Thyroid gland (tissue), 4 donors: ENCODE data around the gene HSPB7. TPM values are rescaled to one million over a fixed set of nuclear protein-coding genes. Genes with fewer than 3 reads are reported as not detected.
"Not testable (repeated sequence)": the region's sequence is repeated elsewhere in the genome, so short reads cannot be mapped to it uniquely, and the experiment has no call there.

Experiments
- DNase-seq, 2 donors: peaks; one replicate each; pipeline ENCODE4 v3.0.0-alpha.2; 2019
- H3K27ac ChIP-seq, 3 donors: fragments of 200-600 bp; sonication (generic); 1 replicate in 2 of 3; 2 replicates in 1 of 3; pipeline ENCODE4 v1.5.1; 2016 to 2019; ENCODE audit warnings: mild to moderate bottlenecking in 1 of 3, moderate library complexity in 1 of 3
- H3K27me3 ChIP-seq: fragments of 200-600 bp; sonication (generic); one replicate; pipeline ENCODE4 v1.5.1; 2019
- H3K36me3 ChIP-seq, 2 donors: fragments of 200-600 bp; sonication (generic); one replicate each; pipeline ENCODE4 v1.5.1; 2016 to 2019
- H3K4me1 ChIP-seq, 2 donors: fragments of 200-600 bp; sonication (generic); one replicate each; pipeline ENCODE4 v1.5.1; 2017 to 2019
- H3K4me3 ChIP-seq, 3 donors: fragments of 200-600 bp; sonication (generic); replicated peaks in 1 of 3; 1 replicate in 2 of 3; 2 replicates in 1 of 3; pipeline ENCODE4 v1.5.1; 2016; ENCODE audit warnings: mild to moderate bottlenecking in 1 of 3
- H3K9me3 ChIP-seq: fragments of 200-600 bp; sonication (generic); one replicate; pipeline ENCODE4 v1.5.1; 2017
- POLR2A ChIP-seq, 2 donors: fragments of 450-650 bp; IDR thresholded peaks; one replicate each; pipeline ENCODE4 v1.6.1; 2017; ENCODE audit warnings: antibody characterized with exemption in 2 of 2, mild to moderate bottlenecking in 2 of 2, moderate library complexity in 1 of 2
- WGBS, 2 donors: methylation state at CpG; one replicate each; pipeline ENCODE4 v1.1.5; 2017; 5-methylcytosine and 5-hydroxymethylcytosine counted together
- intact Hi-C: fragments of 100-400 bp; cut with DNase I; formaldehyde crosslinking; loops from one replicate; pipeline ENCODE4 v1.15.1; 2023
- total RNA-seq, 4 donors: library from RNA; depleted of rRNA; stranded (reverse); fragments of >200 nt; gene quantifications; one replicate each; pipeline ENCODE4 v1.2.3, GENCODE V29; 2016
- TF ChIP-seq, protein P1 (sequence below), 6 experiments: fragments of 200-600 bp in 3 of 6; fragments of 450-650 bp in 3 of 6; sonication (generic) in 3 of 6; IDR thresholded peaks; one replicate each; pipeline ENCODE4 v1.5.1; 2016 to 2019; ENCODE audit warnings: antibody characterized with exemption in 6 of 6, mild to moderate bottlenecking in 2 of 6, inconsistent platforms in 1 of 6, moderate library complexity in 1 of 6

HSPB7 gene
- total RNA-seq, 4 donors from 2014 or later: 0.81 to 9.0 (median 2.9) TPM

- intact Hi-C loops: no loop called here
- Histone ChIP-seq H3K36me3 (no peaks in the 10 kb centered on the region), H3K9me3 (no peaks in the 10 kb centered on the region), H3K27me3 (no peaks in the 10 kb centered on the region), H3K4me1 (peaks cover 10 to 16% of the 10 kb centered on the region in 2 donors), H3K27ac (peak overlapping the region; percentile 52 to 76 (median 56)), H3K4me3 (no peak overlapping the region)
- TF ChIP-seq, protein P1, sequence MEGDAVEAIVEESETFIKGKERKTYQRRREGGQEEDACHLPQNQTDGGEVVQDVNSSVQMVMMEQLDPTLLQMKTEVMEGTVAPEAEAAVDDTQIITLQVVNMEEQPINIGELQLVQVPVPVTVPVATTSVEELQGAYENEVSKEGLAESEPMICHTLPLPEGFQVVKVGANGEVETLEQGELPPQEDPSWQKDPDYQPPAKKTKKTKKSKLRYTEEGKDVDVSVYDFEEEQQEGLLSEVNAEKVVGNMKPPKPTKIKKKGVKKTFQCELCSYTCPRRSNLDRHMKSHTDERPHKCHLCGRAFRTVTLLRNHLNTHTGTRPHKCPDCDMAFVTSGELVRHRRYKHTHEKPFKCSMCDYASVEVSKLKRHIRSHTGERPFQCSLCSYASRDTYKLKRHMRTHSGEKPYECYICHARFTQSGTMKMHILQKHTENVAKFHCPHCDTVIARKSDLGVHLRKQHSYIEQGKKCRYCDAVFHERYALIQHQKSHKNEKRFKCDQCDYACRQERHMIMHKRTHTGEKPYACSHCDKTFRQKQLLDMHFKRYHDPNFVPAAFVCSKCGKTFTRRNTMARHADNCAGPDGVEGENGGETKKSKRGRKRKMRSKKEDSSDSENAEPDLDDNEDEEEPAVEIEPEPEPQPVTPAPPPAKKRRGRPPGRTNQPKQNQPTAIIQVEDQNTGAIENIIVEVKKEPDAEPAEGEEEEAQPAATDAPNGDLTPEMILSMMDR (IDR thresholded peaks at IDR 0.05): no peak
- TF ChIP-seq POLR2A (IDR thresholded peaks at IDR 0.05): no peak
- 81 to 91% methylated on average over 3 to 5 of the region's 5 CpGs for WGBS, 2 donors
- no peak for DNase-seq
Measured at GRCh38 chr1:16043950-16044349, 26.1 kb upstream of the HSPB7 start.

GRCh38 chr1:16043521-16043920, 25.7 kb upstream of the HSPB7 start, which contains the start of gene CLCNKB:
TSS of gene CLCNKB (plus strand) at chr1:16043782. CDS start at chr1:16044493, 711 bp downstream.
- 44 to 65% methylated on average over 3 to 5 of the region's 7 CpGs for WGBS, 2 donors
- Histone ChIP-seq H3K27me3 (no peaks in the 10 kb centered on the region), H3K36me3 (no peaks in the 10 kb centered on the region), H3K4me3 (no peak within 1 kb of the TSS), H3K9me3 (no peaks in the 10 kb centered on the region), H3K4me1 (peaks cover 7 to 12% of the 10 kb centered on the region in 2 donors), H3K27ac (peak within 1 kb of the TSS; percentile 52 to 76 (median 56))
- intact Hi-C loops: no loop called here
- TF ChIP-seq, protein P1 (IDR thresholded peaks at IDR 0.05): no peak
- TF ChIP-seq POLR2A (IDR thresholded peaks at IDR 0.05): no peak
- DNase-seq: peak; percentile 86 to 92

DNA sequence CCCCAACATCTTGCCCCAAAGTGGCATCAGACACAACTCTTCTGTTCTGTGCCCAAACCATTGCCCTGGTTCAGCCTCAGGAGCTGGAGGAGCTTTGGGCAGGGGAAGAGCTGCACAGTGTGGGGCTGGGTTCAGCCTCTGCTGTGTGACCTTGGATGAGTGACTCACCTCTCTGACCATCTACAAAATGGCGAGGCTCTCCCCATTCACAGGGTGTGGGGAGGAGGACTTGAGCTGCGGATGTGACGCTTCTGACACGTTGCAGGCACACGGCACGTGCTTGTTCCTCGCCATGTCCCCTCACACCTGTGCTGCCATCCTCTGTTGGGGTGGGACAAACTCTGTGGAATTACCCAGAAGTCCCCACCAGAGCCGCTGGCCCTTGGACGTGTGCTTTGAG, 24.8 kb upstream of the HSPB7 start:
- H3K36me3 ChIP-seq, H3K4me3 ChIP-seq, H3K9me3 ChIP-seq, H3K27ac ChIP-seq, H3K27me3 ChIP-seq, DNase-seq, intact Hi-C loops: not testable (repeated sequence)
- H3K4me1 ChIP-seq: peaks cover 7 to 12% of the 10 kb centered on the region in 2 donors
- no CpG with 5 or more reads among the region's 9 CpGs for WGBS, 2 donors

GRCh38 chr1:16042096-16042495, 24.3 kb upstream of the HSPB7 start:
- H3K4me1 ChIP-seq: peaks cover 7 to 12% of the 10 kb centered on the region in 2 donors
- H3K9me3 ChIP-seq: no peaks in the 10 kb centered on the region
- 82 to 94% methylated on average over 7 to 8 of the region's 9 CpGs for WGBS, 2 donors
- no peak overlapping the region for H3K27ac ChIP-seq
- H3K27me3 ChIP-seq: no peaks in the 10 kb centered on the region
- no peak overlapping the region for H3K4me3 ChIP-seq
- TF ChIP-seq, protein P1 (IDR thresholded peaks at IDR 0.05): no peak
- no peak for TF ChIP-seq POLR2A (IDR thresholded peaks at IDR 0.05)
- intact Hi-C loops: no loop called here
- no peak for DNase-seq
- no peaks in the 10 kb centered on the region for H3K36me3 ChIP-seq

- H3K27ac ChIP-seq: no peak overlapping the region
- peaks cover 7 to 12% of the 10 kb centered on the region in 2 donors for H3K4me1 ChIP-seq
- no peaks in the 10 kb centered on the region for H3K9me3 ChIP-seq
- no peak overlapping the region for H3K4me3 ChIP-seq
- H3K27me3 ChIP-seq: no peaks in the 10 kb centered on the region
- TF ChIP-seq, protein P1 (IDR thresholded peaks at IDR 0.05): no peak
- TF ChIP-seq POLR2A (IDR thresholded peaks at IDR 0.05): no peak
- no peak for DNase-seq
- intact Hi-C loops: no loop called here
- 45 to 52% methylated on average over 8 of the region's 8 CpGs for WGBS, 2 donors
- no peaks in the 10 kb centered on the region for H3K36me3 ChIP-seq
Measured at GRCh38 chr1:16041200-16041599, 23.4 kb upstream of the HSPB7 start.

DNA sequence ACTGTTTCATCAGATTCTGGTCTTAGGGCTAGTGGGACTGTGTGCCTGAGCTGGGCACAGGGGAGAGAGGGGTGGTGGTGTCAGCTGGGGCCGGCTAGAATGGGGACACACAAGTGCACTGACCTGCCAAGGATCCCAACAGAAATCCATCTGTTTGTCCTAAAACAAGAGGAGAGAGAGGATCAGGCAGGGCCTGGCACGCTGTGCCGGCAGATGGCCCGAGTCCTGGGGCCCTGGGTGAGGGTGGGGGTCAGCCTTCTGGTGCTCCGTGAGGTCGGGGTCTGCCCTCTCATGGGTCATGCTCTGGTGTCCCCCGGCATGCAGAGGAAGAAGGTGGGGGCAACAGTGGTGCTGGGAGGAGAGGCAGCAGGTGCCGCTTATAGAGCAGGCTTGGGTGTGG, 22.0 kb upstream of the HSPB7 start:
- H3K36me3 ChIP-seq, intact Hi-C loops, H3K4me3 ChIP-seq, H3K27me3 ChIP-seq, H3K27ac ChIP-seq, DNase-seq, H3K9me3 ChIP-seq: not testable (repeated sequence)
- 64 to 78% methylated on average over 4 to 8 of the region's 8 CpGs for WGBS, 2 donors
- peaks cover 7 to 12% of the 10 kb centered on the region in 2 donors for H3K4me1 ChIP-seq
